HG03103 (cell line): ENCODE results near the gene ALG8.
A peak's percentile ranks its signal among the peaks of the same experiment; 100 is the strongest.
"Not testable (repeated sequence)": the region's sequence is repeated elsewhere in the genome, so short reads cannot be mapped to it uniquely, and the experiment has no call there.

Experiments used
- ATAC-seq: cut with Tn5 transposase; IDR thresholded peaks from one replicate; pipeline ENCODE4 v1.9.1; 2021; ENCODE audit warnings: low read depth; ENCODE audit not compliant: unreplicated experiment

Gene ALG8

DNA sequence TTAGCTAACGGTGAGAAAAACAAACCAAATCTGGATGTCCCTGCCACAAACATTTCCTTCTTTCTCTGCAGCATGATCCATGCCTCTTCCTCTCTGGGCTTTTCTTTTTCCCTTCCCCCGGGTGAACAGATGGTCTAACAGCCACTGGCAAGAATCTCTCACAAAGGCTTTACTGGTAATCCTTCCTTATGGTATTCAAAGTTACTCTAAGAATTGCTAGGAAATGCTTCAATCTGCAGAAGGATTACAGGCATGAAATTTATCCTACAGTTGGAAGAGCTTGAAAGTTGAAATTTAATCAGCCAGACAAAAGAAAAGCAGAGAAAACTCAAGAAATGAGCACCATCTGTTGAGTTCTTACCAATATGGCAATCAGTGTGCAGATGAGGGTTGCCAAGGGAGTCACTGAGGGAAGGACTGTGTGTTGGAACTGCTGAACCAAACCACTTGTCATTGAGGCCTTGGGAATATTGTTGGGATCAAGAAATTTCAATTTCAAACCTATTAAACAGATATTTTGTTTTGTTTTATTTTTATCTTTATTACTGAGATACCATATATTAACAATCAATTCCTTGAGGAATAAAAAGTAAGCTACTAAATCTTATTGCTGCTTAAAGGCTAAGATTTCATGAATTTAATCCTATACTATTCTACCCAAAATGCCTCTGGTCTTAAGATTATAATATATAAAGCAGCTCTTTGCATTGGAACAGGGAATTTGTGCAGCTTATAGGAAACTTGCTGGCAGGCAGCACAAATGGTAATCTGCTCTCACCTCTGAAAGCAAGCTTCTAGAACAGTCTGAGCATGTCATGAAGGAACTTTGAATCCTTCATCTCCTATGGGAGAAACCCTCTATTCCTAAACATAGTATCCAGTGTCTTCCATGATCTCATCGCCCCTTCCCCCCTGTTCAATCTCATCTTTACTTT, 30.1 kb downstream of the ALG8 start:
- ATAC-seq: no peak

DNA sequence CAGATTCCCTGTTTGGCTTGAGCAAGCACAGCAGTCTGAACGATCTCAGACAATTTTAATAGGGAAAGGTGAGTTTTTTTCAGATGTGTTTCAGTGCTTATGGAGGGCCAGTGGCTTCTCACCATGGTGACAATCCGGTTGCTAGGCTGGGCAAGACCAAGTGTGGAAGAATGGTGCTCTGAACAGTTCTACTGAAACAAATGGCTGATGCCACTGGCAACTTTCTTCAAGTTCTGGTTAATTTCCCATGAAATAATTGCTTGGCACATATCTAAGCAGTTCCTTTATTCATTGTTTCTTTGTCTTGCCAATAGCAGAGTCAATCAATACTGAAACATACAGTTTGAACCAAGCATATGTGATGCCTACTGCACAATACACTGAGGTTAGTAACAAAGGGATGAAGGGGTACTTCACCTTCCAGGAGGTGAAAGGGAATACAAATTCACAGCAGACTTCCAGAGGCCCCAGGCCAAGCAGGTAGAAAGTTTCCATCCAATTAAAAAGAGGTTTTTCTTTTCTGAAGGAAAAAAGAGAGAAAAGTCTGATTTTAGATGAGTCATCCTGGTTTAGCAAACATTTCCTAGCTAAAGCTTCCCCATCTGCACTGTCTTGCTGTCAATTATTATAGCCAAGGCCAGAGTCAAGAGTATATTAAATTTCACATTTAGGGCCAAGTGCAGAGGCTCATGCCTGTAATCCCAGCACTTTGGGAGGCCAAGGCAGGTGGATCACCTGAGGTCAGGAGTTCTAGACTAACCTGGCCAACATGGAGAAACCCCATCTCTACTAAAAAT, 38.6 kb downstream of the ALG8 start:
- no peak for ATAC-seq

DNA sequence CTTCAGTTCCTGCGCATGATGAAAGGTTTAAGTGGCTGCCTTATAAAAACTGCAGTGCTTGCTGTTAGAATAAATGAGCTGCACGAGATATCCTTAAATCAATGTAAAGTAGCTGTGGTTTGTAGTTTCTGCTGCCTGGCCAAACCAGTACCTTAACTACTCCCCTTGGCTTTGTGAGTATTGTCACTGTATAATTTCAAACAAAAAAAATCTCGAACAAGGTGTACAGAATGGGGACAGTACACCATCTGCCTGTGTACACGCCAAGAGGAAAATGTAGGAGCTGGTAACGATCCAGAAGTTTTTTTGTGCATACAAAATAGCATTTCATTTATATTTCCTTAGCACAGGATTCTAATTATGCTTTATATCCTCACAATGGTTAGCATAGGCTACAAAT, 39.2 kb downstream of the ALG8 start:
- no peak for ATAC-seq

DNA sequence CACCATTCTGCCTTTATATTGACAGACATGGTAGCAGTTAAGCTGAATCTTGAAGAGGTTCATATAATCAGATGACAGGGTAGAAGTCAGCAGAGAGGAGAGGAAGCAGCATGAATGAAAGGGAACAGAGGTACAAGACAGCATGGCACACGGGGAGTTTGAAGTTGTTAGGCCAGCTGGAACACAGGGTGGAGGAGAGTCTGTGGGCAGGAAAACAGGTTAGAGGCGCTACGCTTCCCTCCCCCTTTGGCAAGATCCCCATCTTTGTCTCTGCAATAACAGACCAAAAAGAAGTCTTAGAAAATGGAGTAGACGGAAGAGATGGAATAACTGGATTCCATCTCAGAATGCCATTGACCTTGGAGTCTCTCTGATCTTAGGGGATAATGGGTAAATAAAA, 39.8 kb downstream of the ALG8 start:
- ATAC-seq: no peak

DNA sequence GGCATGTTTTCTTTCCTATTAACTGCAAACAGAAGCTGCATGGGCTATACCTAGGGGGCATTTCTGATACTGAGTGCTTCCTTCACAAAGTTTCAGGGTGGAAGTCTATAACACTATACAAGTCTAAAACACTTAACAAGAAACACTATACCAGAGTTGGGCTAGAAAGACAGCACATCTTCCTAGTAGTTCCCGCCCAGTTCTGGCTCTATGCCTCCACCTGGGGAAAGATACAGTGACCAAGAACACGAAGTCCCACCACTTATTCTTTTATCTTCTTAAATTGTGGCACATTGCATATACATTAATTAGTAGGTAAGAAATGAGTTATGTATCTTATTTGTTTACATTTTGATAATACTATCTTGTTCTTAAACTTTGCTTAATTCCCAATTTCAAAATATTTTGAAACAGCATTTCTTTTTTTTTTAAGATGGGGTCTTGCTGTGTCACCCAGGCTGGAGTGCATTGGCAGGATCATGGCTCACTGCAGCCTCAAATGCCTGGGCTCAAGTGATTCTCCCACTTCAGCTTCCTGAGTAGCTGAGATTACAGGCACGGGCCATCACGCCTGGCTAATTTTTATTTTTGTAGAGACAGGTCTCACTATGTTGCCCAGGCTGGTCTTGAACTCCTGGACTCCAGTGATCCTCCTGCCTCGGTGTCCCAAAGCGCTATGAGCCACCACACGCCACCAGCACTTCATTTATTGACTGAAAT, 41.6 kb downstream of the ALG8 start:
- no peak for ATAC-seq

DNA sequence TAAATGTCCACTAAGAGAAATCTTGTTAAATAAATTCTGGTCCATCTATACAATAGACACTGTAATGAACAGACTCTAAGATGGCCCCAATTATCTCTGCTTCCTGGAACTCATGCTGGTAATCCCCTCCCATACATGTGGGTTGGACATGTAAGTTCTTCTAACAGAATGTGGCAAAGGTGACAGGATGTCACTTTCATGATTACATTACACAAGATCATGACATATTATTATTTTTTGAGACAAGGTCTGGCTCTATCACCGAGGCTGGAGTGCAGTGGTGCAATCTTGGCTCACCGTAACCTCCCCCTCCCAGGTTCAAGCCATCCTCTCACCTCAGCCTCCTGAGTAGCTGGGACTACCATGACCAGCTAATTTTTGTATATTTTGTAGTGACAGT, 45.2 kb downstream of the ALG8 start:
- ATAC-seq: no peak

DNA sequence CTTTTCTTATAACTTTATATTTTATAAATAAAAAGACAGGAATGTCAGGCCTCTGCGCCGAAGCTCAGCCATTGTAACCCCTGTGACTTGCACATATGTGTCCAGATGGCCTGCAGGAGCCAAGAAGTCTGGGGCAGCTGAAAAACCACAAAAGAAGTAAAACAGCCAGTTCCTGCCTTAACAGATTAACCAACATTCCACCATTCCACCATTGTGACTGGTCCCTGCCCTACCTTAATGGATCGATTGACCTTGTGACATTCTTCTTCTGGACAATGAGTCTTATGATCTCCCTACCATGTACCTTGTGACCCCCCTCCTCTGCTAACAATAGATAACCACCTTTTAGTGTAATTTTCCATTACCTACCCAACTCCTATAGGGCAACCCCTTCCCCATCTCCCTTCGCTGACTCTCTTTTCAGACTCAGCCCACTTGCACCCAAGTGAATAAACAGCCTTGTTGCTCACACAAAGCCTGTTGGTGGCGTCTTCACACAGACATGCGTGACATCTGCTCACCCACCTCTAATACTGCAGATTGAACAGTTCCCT, 52.8 kb downstream of the ALG8 start:
- ATAC-seq: not testable (repeated sequence)

DNA sequence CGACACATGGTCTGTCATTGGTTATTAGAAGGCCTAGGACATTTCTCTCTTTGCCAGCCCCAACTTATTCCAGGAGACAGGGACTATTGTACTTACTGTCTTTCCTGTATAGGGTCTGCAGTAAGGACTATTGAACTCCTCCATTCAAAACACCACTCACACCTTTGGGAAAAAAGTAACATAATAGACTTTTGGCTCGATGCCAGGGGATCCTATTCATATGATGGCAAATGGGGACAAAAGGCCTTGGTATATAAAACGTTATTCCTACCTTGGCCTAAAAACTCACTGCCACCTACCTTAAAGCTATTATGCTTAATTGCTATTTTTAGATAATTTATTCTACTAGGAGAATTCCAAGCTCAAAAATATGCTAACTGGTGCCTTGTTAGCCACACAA, 53.5 kb downstream of the ALG8 start:
- ATAC-seq: no peak

DNA sequence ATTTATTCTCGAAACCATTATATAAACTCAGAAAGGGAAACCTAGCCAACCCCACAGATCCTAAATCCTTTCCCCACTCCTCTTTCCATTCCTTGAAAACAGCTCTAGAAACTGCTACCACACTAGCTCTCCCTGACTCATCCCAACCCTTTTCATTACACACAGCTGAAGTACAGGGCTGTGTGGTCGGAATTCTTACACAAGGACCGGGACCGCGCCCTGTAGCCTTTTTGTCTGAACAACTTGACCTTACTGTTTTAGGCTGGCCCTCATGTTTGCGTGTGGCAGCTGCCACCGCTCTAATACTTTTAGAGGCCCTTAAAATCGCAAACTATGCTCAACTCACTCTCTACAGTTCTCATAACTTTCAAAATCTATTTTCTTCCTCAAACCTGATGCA, 54.9 kb downstream of the ALG8 start:
- ATAC-seq: not testable (repeated sequence)

DNA sequence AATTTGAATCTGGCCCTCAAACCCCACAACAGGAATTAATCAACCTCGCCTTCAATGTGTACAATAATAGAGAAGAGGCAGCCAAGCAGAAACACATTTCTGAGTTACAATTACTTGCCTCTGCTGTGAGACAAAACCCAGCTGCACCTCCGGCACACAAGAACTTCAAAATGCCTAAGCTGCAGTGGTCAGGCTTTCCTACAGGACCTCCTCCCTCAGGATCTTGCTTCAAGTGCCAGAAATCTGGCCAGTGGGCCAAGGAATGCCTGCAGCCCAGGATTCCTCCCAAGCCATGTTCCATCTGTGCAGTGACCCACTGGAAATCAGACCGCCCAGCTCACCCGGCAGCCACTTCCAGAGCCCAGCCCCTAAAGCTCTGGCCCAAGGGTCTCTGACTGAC, 56.4 kb downstream of the ALG8 start:
- ATAC-seq: no peak

DNA sequence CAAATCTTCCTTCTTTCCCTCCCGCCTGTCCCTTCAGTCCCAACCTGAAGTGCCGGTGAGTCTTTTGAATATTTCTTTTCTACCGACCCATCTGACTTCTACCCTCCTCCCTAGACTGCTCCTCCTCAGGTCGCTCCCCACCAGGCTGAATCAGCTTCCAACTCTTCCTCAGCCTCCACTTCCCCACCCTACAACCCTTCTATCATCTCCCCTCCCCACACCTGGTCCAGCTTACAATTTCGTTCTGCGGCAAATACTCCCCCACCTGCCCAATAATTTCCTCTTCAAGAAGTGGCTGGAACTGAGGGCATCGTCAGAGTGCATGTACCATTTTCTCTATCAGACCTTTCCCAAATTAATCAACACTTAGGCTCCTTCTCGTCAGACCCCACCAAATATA, 57.3 kb downstream of the ALG8 start:
- ATAC-seq: no peak

DNA sequence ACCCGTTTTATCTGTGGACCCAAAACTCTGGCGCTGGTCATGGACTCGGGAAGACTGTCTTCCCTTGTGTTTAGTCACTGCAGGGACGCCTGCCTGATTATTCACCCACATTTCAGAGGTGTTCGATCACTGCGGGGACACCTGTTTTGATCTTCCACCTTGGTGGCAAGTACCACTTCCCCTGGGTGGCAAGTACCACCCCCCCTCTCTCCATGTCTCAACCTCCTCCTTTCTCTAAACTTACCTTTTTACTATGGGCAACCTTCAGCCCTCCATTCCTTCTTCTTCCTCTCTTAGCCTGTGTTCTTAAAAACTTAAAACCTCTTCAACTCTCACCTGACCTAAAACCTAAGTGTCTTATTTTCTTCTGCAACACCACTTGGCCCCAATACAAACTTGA, 57.8 kb downstream of the ALG8 start:
- ATAC-seq: no peak

DNA sequence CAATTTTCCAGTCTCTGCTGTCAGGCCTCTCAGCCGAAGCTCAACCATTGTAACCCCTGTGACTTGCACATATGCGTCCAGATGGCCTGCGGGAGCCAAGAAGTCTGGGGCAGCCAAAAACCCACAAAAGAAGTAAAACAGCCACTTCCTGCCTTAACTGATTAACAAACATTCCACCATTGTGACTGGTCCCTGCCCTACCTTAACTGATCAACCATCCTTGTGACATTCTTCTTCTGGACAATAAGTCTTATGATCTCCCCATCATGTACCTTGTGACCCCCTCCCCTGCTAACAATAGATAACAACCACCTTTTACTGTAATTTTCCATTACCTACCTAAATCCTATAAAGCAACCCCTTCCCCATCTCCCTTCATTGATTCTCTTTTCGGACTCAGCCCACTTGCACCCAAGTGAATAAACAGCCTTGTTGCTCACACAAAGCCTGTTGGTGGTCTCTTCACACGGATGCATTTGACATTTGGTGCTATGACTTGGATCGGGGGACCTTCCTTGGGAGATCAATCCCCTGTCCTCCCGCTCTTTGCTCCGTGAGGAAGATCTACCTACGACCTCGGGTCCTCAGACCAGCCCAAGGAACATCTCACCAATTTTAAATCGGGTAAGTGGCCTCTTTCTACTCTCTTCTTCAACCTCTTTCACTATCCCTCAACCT, 58.5 kb downstream of the ALG8 start:
- no peak for ATAC-seq

DNA sequence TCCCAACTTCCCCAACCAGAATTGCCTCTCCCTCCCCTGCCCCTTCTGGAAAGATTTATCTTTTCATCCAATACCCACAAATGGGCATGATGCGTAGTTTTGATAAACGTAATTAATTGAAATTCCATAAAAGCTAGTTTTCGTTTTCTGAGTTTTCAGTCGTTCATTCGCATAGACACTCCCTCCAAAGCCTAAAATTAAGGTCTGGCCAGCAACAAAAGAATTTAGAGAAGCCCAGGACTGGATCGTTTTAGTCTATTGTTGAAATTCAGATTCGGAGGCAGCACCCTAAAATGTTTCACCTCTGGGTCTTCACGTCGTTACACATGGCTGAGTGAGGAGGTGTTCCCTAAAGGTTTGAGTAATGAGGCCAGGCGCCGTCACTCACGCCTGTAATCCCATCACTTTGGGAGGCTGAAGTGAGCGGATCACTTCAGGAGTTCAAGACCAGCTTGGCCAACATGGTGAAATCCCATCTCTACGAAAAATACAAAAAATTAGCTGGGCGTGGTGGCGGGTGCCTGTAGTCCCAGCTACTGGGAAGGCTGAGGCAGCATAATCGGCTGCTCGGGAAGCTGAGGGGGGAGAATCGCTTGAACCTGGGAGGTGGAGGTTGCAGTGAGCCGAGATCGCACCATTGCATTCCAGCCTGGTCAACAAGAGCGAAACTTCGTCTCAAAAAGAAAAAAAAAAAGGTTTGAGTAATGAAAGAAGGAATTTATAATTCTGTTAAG, 59.2 kb downstream of the ALG8 start:
- no peak for ATAC-seq

DNA sequence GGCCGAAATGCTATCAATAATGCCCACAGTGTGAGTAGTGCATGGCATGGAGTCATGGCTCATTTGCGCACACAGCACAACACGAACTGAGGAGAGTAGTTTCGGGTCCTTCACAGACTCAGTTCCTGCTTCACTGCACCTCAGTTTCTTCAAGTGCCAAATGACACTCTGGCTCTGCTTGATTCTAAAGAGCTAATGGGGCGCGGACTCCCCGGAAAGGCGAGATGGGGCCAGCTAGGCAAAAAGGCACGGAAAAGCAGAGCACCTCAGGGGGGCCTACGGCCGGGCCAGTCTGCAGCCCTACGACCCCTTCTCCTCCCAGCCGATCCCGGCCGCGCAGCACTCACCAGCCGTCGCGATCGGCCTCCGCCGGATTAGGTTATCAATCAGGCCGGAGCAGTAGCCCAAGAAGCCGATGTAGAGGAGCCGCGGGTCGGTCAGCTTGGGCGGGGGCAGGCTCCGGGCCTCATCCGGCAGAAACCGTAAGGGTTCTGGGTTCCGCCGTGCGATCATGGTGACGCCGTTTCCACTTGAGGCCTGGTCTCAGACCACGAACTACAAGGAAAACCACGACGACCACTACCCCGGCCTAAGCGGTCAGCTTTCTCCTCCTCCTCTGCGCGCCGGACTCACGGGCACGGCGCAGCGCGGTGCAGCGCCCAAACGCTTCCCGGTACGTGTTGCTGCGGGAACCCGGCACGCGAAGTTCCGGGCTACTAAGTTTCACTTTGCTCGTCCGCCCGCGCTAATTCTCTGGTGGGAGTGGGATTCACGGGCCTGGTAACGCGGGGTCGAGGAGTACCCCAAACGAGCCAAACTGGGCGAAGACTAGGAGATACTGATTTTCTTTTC, 60.0 kb downstream of the ALG8 start, which contains the start of gene NDUFC2:
Gene NDUFC2 (minus strand): TSS at position 631 of the 852 bp plus-strand sequence. CDS start 118 bp downstream, at position 513.
- peak; percentile 67 for ATAC-seq

DNA sequence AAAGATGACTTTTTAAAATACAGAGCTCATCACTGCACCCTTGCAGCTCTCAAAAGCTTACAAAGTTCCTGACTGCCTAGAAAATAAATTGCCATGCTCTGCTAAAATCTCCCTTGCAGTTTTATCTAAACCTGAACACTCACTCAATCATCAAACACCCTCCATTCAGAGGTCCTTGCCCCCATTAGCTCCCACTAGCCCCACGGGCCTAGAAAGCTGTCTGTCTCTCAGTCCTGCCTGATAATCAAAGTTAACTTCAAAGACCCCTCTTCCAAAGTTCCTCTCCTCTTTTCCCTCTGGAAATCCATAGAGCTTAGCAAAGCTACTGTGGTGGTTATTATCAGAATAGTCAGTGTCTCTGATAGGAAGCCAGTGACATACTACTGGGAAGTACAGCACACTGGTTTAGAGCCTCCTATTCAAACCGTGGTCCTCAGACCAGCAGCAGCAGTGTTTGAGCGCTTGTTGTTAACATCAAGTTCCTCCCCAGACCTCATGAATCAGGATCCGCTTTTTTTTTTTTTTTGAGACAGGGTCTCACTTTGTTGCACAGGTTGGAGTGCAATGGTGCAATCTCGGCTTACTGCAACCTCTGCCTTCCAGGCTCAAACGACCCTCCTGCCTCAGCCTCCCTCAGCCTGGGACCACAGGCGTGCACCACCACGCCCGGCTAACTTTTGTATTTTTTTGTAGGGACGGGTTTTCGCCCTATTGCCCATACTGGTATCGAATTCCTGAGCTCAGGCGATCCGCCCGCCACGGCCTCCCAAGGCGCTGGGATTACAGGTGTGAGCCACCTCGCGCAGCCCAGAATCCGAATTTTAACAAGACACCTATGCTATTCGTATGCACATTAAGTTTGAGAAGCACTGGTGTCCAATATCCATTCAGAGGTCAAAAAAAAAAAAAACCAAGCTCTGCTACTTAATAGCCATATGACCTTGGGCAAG, 60.9 kb downstream of the ALG8 start:
- ATAC-seq: no peak

DNA sequence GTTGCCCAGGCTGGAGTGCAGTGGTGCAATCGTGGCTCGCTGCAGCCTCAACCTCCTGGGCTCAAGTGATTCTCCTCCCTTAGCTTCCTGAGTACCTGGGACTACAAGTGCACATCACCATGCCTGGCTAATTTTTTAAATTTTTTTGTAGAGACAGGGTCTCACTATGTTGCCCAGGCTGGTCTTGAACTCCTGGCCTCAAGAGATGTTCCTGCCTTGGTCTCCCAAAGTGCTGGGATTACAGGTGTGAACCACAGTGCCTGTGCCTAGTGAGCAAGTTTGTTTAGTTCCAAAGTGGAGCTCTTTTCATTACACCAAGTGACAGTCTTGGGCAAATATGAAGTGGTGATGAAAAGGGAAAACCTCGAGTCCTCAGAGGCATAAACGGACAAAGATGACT, 61.8 kb downstream of the ALG8 start:
- not testable (repeated sequence) for ATAC-seq
